HEK293 (cell line): ENCODE measurements around the gene OPA1.

Source experiments
- CTCF ChIA-PET: fragments of 350-600 bp; formaldehyde crosslinking; extraction: SDS; loops from one replicate; lab custom pipeline; 2021; ENCODE audit warnings: antibody characterized with exemption; lab: Yijun Ruan, JAX
- POLR2A ChIA-PET: fragments of 300-600 bp; formaldehyde crosslinking; extraction: SDS; loops from one replicate; lab custom pipeline; 2020; ENCODE audit warnings: antibody characterized with exemption, inconsistent platforms; lab: Yijun Ruan, JAX
- H3K27ac ChIP-seq: fragments of 200-500 bp; sonication (Bioruptor generic); 2 replicates; pipeline ENCODE4 v1.5.1; 2014; ENCODE audit warnings: low read depth, low read length, control low read depth, inconsistent platforms; ENCODE audit errors: extremely low read depth
- H3K36me3 ChIP-seq, 2 experiments: fragments of 200-500 bp in 1 of 2; sonication (Bioruptor generic) in 1 of 2; 1 replicate in 1 of 2; 2 replicates in 1 of 2; pipeline ENCODE4 v1.5.1; 2014 to 2017; ENCODE audit warnings: inconsistent platforms in 2 of 2, low read length in 2 of 2; ENCODE audit not compliant: control insufficient read depth in 2 of 2, insufficient read depth in 1 of 2
- H3K4me1 ChIP-seq: fragments of 200-500 bp; sonication (Bioruptor generic); 2 replicates; pipeline ENCODE4 v1.5.1; 2014; ENCODE audit warnings: mild to moderate bottlenecking, low read length, inconsistent platforms; ENCODE audit not compliant: control insufficient read depth, insufficient read depth
- H3K4me3 ChIP-seq: 2 replicates; pipeline ENCODE4 v1.5.1; 2011; ENCODE audit warnings: low read depth, mild to moderate bottlenecking, control low read depth, low read length, moderate library complexity
- H3K9me3 ChIP-seq: fragments of 200-500 bp; sonication (Bioruptor generic); 2 replicates; pipeline ENCODE4 v1.5.1; 2014; ENCODE audit warnings: low read depth, low read length, inconsistent platforms; ENCODE audit not compliant: control insufficient read depth, insufficient read depth
- BCL6B ChIP-seq: fragments of 450-650 bp; formaldehyde crosslinking; IDR thresholded peaks from 2 replicates; pipeline ENCODE4 v1.5.1; 2017; ENCODE audit warnings: missing biosample characterization, missing genetic modification characterization
- EGR2 ChIP-seq: fragments of 450-650 bp; formaldehyde crosslinking; IDR thresholded peaks from 2 replicates; pipeline ENCODE4 v1.5.1; 2016; ENCODE audit warnings: low read depth, missing biosample characterization, missing genetic modification characterization
- GLI2 ChIP-seq: fragments of 450-650 bp; formaldehyde crosslinking; IDR thresholded peaks from 2 replicates; pipeline ENCODE4; 2017; ENCODE audit warnings: missing biosample characterization, missing genetic modification characterization, low read depth, borderline replicate concordance
- KLF16 ChIP-seq: fragments of 450-650 bp; formaldehyde crosslinking; IDR thresholded peaks from 2 replicates; pipeline ENCODE4 v1.5.1; 2017; ENCODE audit warnings: missing biosample characterization, missing genetic modification characterization
- MEIS1 ChIP-seq: sonication (generic); formaldehyde crosslinking; IDR thresholded peaks from 2 replicates; pipeline ENCODE4 v1.8.1; 2022; ENCODE audit warnings: missing genetic modification reagents, mild to moderate bottlenecking, borderline replicate concordance
- SP2 ChIP-seq: fragments of 450-650 bp; formaldehyde crosslinking; IDR thresholded peaks from 2 replicates; pipeline ENCODE4 v1.5.1; 2016; ENCODE audit warnings: missing biosample characterization, missing genetic modification characterization
- WT1 ChIP-seq: fragments of 450-650 bp; formaldehyde crosslinking; IDR thresholded peaks from 2 replicates; pipeline ENCODE4 v1.5.1; 2016; ENCODE audit warnings: missing biosample characterization, missing genetic modification characterization
- ZNF114 ChIP-seq: fragments of 450-650 bp; formaldehyde crosslinking; IDR thresholded peaks from 2 replicates; pipeline ENCODE4 v1.5.0; 2017; ENCODE audit warnings: missing biosample characterization, missing genetic modification characterization
- ZNF2 ChIP-seq: fragments of 450-650 bp; formaldehyde crosslinking; IDR thresholded peaks from 2 replicates; pipeline ENCODE4 v1.5.1; 2016; ENCODE audit warnings: missing biosample characterization, missing genetic modification characterization
- ZNF211 ChIP-seq: fragments of 450-650 bp; formaldehyde crosslinking; IDR thresholded peaks from 2 replicates; pipeline ENCODE4 v1.5.1; 2016; ENCODE audit warnings: low read depth, missing biosample characterization, missing genetic modification characterization
- ZNF248 ChIP-seq: fragments of 450-650 bp; formaldehyde crosslinking; IDR thresholded peaks from 2 replicates; pipeline ENCODE4 v1.5.1; 2017; ENCODE audit warnings: missing biosample characterization, missing genetic modification characterization
- ZNF362 ChIP-seq: fragments of 450-650 bp; formaldehyde crosslinking; IDR thresholded peaks from 2 replicates; pipeline ENCODE4 v1.5.1; 2016; ENCODE audit warnings: missing biosample characterization, missing genetic modification characterization
- ZNF391 ChIP-seq: fragments of 450-650 bp; formaldehyde crosslinking; IDR thresholded peaks from 2 replicates; pipeline ENCODE4 v1.5.1; 2016; ENCODE audit warnings: low read depth, missing biosample characterization, missing genetic modification characterization, borderline replicate concordance
- ZNF433 ChIP-seq: fragments of 450-650 bp; formaldehyde crosslinking; IDR thresholded peaks from 2 replicates; pipeline ENCODE4 v1.5.1; 2016; ENCODE audit warnings: missing biosample characterization, missing genetic modification characterization, low read depth
- ZNF677 ChIP-seq: fragments of 450-650 bp; IDR thresholded peaks from 2 replicates; pipeline ENCODE4 v1.5.0; 2018; ENCODE audit warnings: missing biosample characterization, mild to moderate bottlenecking, missing genetic modification characterization, moderate library complexity
- ZNF785 ChIP-seq: fragments of 450-650 bp; formaldehyde crosslinking; IDR thresholded peaks from 2 replicates; pipeline ENCODE4 v1.5.1; 2016; ENCODE audit warnings: missing biosample characterization, missing genetic modification characterization
- ZSCAN30 ChIP-seq: fragments of 450-650 bp; IDR thresholded peaks from 2 replicates; pipeline ENCODE4 v1.5.1; 2018; ENCODE audit warnings: missing biosample characterization, mild to moderate bottlenecking, missing genetic modification characterization, moderate library complexity

The OPA1 gene

GRCh38 chr3:193637831-193638230, 44.8 kb downstream of the OPA1 start (continued):
- TF ChIP-seq ZNF677 (tag by site-specific recombination), result no peak
- no peak for TF ChIP-seq EGR2 (tag by site-specific recombination)

GRCh38 chr3:193638833-193639232, 45.8 kb downstream of the OPA1 start:
- peaks cover 7 to 73% of the 10 kb centered on the region in 2 experiments for H3K36me3 ChIP-seq

GRCh38 chr3:193640165-193640715, 47.2 kb downstream of the OPA1 start:
- H3K9me3 ChIP-seq, result no peaks in the 10 kb centered on the region
- H3K36me3 ChIP-seq, result peaks cover 12 to 87% of the 10 kb centered on the region in 2 experiments
- TF ChIP-seq ZNF211 (no peak), BCL6B (tag by site-specific recombination) (no peak), KLF16 (tag by site-specific recombination) (no peak)
- TF ChIP-seq, all 188 proteins: peak for 0
- CTCF ChIA-PET, result interaction anchor here (0.7 kb wide), 1 partner anchor 694 kb away, joined by 3 read pairs; no protein-coding TSS in a partner anchor
- POLR2A ChIA-PET, result no interaction called here
- Histone ChIP-seq H3K27ac (no peak overlapping the region), H3K4me3 (no peak overlapping the region), H3K4me1 (no peaks in the 10 kb centered on the region)

More at GRCh38 chr3:193638833-193639232, 45.8 kb downstream of the OPA1 start:
- ChIA-PET POLR2A (no interaction called here), CTCF (no interaction called here)
- TF ChIP-seq ZNF391 (tag by site-specific recombination) (no peak), ZNF362 (tag by site-specific recombination) (no peak), SP2 (tag by site-specific recombination) (no peak), ZNF785 (no peak), ZNF433 (tag by site-specific recombination) (no peak), GLI2 (tag by site-specific recombination) (no peak), ZNF248 (tag by site-specific recombination) (no peak)
- Histone ChIP-seq H3K4me3 (no peak overlapping the region), H3K4me1 (no peaks in the 10 kb centered on the region), H3K27ac (no peak overlapping the region), H3K9me3 (no peaks in the 10 kb centered on the region)

GRCh38 chr3:193640728-193641439, 47.9 kb downstream of the OPA1 start:
- no peaks in the 10 kb centered on the region for H3K4me1 ChIP-seq
- H3K27ac ChIP-seq, result no peak overlapping the region
- POLR2A ChIA-PET, result no interaction called here
- H3K4me3 ChIP-seq, result no peak overlapping the region
- H3K36me3 ChIP-seq, result peaks cover 12 to 91% of the 10 kb centered on the region in 2 experiments
- CTCF ChIA-PET, result interaction anchor here (0.7 to 1.0 kb wide), 2 partner anchors 24 to 694 kb away, joined by 3 to 6 read pairs; no protein-coding TSS in a partner anchor
- no peaks in the 10 kb centered on the region for H3K9me3 ChIP-seq
- no peak for TF ChIP-seq ZNF2 (tag by site-specific recombination)
- TF ChIP-seq ZNF114 (tag by site-specific recombination), result no peak
- TF ChIP-seq WT1 (tag by site-specific recombination), result no peak
- TF ChIP-seq ZSCAN30, result no peak
- TF ChIP-seq MEIS1, result no peak
